Heart left ventricle (tissue), 16 donors: ENCODE results near the gene SETBP1. TPM values are rescaled to one million over a fixed set of nuclear protein-coding genes. Genes with fewer than 3 reads are reported as not detected.
A peak's percentile ranks its signal among the peaks of the same experiment; 100 is the strongest.

Experiments
- ATAC-seq, 4 donors: fragments of 200-7000 bp; cut with Tn5 transposase; one replicate each; pipeline ENCODE4 v1.9.1; 2020 to 2022; ENCODE audit warnings: moderate library complexity in 4 of 4, mild to moderate bottlenecking in 3 of 4, moderate number of reproducible peaks in 1 of 4
- DNase-seq, 5 donors: peaks; one replicate each; pipeline ENCODE4 v3.0.0-alpha.2; 2020
- H3K27ac ChIP-seq, 12 donors: fragments of 200-600 bp; sonication (generic) in 4 of 12; one replicate each; pipeline versions ENCODE4 v1.5.0 to v1.8.0; 2016 to 2022; ENCODE audit warnings: mild to moderate bottlenecking in 2 of 12
- H3K27me3 ChIP-seq, 9 donors: fragments of 200-600 bp; sonication (generic) in 2 of 9; one replicate each; pipeline versions ENCODE4 v1.5.1 to v1.8.0; 2016 to 2022; ENCODE audit warnings: mild to moderate bottlenecking in 3 of 9
- H3K36me3 ChIP-seq, 9 donors: fragments of 200-600 bp; sonication (generic) in 2 of 9; one replicate each; pipeline versions ENCODE4 v1.5.0 to v1.8.0; 2018 to 2022; ENCODE audit warnings: mild to moderate bottlenecking in 2 of 9
- H3K4me1 ChIP-seq, 12 donors: fragments of 200-600 bp; sonication (generic) in 4 of 12; one replicate each; pipeline versions ENCODE4 v1.5.0 to v1.8.0; 2016 to 2022; ENCODE audit warnings: mild to moderate bottlenecking in 3 of 12
- H3K4me3 ChIP-seq, 12 donors: fragments of 200-600 bp; sonication (generic) in 4 of 12; one replicate each; pipeline versions ENCODE4 v1.5.0 to v1.8.0; 2017 to 2022; ENCODE audit warnings: mild to moderate bottlenecking in 9 of 12, moderate library complexity in 4 of 12
- H3K9me3 ChIP-seq, 12 donors: fragments of 200-600 bp; sonication (generic) in 4 of 12; one replicate each; pipeline versions ENCODE4 v1.5.0 to v1.8.0; 2016 to 2022; ENCODE audit warnings: mild to moderate bottlenecking in 1 of 12
- POLR2A ChIP-seq, 2 donors: fragments of 450-650 bp; IDR thresholded peaks; one replicate each; pipeline ENCODE4 v1.6.1; 2017; ENCODE audit warnings: antibody characterized with exemption in 2 of 2, mild to moderate bottlenecking in 2 of 2, moderate library complexity in 2 of 2
- WGBS, 4 donors: extraction: QIAGEN DNeasy Blood & Tissue Kit in 2 of 4; methylation state at CpG; one replicate each; pipeline versions ENCODE4 v1.1.5 to v1.1.7; 2013 to 2018; 5-methylcytosine and 5-hydroxymethylcytosine counted together
- intact Hi-C, 10 donors: fragments of 100-400 bp; cut with DNase I; formaldehyde crosslinking; loops; one replicate each; pipeline versions ENCODE4 v1.11.1 to v1.14.2; 2022
- polyA plus RNA-seq, 2 donors: library from polyadenylated mRNA; stranded (reverse); fragments of 200-250 nt; gene quantifications; one replicate each; pipeline ENCODE4 v1.2.3, GENCODE V29; 2013
- total RNA-seq, 9 donors: library from RNA; depleted of rRNA in 2 of 9; stranded (reverse); fragments of >200 nt in 2 of 9; fragmentation: NEBNext Ultra II Directional in 3 of 9; extraction: Animal tissue kit (Norgen Biotek cat#: 25700) in 3 of 9; gene quantifications; one replicate each; pipeline versions ENCODE4 v1.1.0 to v1.2.4, GENCODE V29; 2016 to 2023
- TF ChIP-seq, protein P1 (sequence below), 12 donors: fragments of 200-600 bp; sonication (generic) in 4 of 12; IDR thresholded peaks; one replicate each; pipeline versions ENCODE4 v1.5.0 to v1.8.0; 2018 to 2022; ENCODE audit warnings: antibody characterized with exemption in 12 of 12, mild to moderate bottlenecking in 5 of 12
- donor health status: ischemic (EF 13 %, LVEDD 7.1; RV severe dilation, severe dysfunction).
- donor health status: healthy with polysubstance abuse.
- donor health status: DM: no; HTN: yes; CAD: no.
- donor health status: DM: no; HTN: no; CAD: no.
- donor health status: ischemic (EF 25% LVEDD 6.9; RV normal size, moderate dysfunction).
- donor health status: ischemic (EF 25% LVEDD 5.7; RV mildly dilated, moderate dysfunction).
- donor health status: healthy.
- donor health status: DM: yes; HTN: yes; CAD: no.
- donor health status: ischemic (EF 35%, LVEDD 5.7; RV mildly dilated, moderate dysfunction).
- donor health status: nonischemic (EF 11% LVEDD 7.7; RV severe dilation, severe dysfunction).
- donor health status: DM: yes; HTN: yes; CAD: no.
- donor health status: PGD.
- donor health status: ischemic (EF 29% LVEDD 5.4; RV normal size, mild dysfunction).
- donor health status: nonischemic (EF 23%, LVEDD 6.1; RV moderate dilation, normal function).

SETBP1 gene
- total and polyA plus RNA-seq, 11 donors, result 1.2 to 10.6 (median 5.5) TPM

DNA sequence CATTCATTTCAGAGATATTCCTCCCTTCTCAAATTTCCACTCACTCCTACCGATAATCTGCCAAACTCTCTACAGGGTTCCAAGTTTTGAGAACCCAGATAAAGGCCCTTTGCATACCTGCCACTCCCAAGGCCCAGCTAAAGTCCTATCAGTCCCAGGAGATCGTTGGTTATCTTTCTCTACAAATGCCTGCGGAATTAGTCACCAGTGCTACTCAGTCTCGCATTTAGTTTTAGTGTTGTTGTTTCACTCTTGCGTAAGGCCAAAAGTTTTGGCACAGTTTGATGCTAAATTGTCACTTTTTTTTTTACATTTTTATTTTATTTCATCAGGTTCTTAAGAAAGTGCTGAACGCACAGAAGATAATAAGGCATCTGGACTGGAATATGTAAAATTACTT, 29.2 kb upstream of the SETBP1 start:
- Histone ChIP-seq H3K27ac (no peak overlapping the region), H3K4me1 (peaks cover 0 to 22% (median 3%) of the 10 kb centered on the region in 12 donors), H3K9me3 (no peaks in the 10 kb centered on the region), H3K27me3 (no peaks in the 10 kb centered on the region), H3K36me3 (no peaks in the 10 kb centered on the region), H3K4me3 (no peak overlapping the region)
- intact Hi-C loops, result no loop called here
- TF ChIP-seq, protein P1, sequence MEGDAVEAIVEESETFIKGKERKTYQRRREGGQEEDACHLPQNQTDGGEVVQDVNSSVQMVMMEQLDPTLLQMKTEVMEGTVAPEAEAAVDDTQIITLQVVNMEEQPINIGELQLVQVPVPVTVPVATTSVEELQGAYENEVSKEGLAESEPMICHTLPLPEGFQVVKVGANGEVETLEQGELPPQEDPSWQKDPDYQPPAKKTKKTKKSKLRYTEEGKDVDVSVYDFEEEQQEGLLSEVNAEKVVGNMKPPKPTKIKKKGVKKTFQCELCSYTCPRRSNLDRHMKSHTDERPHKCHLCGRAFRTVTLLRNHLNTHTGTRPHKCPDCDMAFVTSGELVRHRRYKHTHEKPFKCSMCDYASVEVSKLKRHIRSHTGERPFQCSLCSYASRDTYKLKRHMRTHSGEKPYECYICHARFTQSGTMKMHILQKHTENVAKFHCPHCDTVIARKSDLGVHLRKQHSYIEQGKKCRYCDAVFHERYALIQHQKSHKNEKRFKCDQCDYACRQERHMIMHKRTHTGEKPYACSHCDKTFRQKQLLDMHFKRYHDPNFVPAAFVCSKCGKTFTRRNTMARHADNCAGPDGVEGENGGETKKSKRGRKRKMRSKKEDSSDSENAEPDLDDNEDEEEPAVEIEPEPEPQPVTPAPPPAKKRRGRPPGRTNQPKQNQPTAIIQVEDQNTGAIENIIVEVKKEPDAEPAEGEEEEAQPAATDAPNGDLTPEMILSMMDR (IDR thresholded peaks at IDR 0.05), result no peak
- no peak for TF ChIP-seq POLR2A (IDR thresholded peaks at IDR 0.05)
- peak in 3 of 4 donors; percentile 68 to 88 (median 88) for ATAC-seq
- DNase-seq, result no peak
- WGBS, 4 donors, result 16 to 30% (median 22%) methylated on average over 6 of the region's 6 CpGs

DNA sequence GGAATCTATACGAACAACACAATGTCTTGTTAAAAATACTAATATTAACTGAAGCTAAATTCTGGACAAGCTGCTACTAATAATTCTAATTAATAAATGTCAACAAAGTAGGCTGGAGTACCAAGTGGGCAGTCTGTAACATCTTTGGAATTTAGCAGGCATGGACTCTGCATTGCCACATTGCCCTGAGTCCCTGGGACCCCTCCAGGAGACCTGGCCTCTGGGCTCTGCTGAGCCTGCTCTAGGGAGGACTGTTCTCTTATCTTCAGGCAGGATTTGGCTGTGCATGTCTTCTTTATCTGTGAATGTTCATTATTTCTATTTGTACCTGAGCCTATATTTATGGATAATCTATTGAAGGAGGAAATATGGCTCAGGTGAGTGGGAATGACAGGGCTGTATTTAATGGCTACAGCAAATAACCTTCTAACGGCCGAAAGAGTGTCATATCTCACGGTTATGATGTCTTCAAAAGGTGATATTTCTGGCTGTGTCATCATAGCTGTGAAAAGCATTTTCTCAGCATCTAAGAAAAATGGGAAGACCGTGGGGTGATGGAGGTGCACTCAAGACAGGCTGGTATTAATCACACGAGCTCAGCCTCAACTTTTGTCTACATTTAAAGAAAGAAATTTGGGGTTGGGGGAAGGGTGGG, 28.6 kb upstream of the SETBP1 start:
- DNase-seq, result no peak
- H3K4me1 ChIP-seq, result peaks cover 0 to 22% (median 3%) of the 10 kb centered on the region in 12 donors
- intact Hi-C loops, result no loop called here
- TF ChIP-seq, protein P1 (IDR thresholded peaks at IDR 0.05), result no peak
- TF ChIP-seq POLR2A (IDR thresholded peaks at IDR 0.05), result no peak
- ATAC-seq, result no peak
- H3K27me3 ChIP-seq, result no peaks in the 10 kb centered on the region
- no peaks in the 10 kb centered on the region for H3K36me3 ChIP-seq
- no peaks in the 10 kb centered on the region for H3K9me3 ChIP-seq
- H3K4me3 ChIP-seq, result no peak overlapping the region
- H3K27ac ChIP-seq, result no peak overlapping the region
- 86 to 94% (median 90%) methylated on average over 6 of the region's 6 CpGs for WGBS, 4 donors

DNA sequence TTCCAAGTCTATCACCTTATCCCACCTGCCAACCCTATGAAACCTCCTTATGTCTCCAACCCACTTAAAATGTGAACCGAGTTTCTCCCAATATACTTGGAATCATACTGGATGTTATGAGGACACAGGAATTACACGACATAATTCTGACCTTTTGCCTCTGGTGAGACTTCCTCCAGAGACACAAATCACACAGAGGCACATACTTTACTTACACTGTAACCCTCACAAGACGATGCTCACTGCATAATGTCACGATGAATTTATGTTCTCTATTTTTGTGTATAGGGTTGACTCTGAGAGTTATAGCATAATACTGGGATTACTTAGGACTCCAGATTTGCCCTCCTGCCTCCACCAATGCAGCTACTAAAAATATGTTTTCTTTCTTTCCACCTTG, 28.0 kb upstream of the SETBP1 start:
- TF ChIP-seq POLR2A (IDR thresholded peaks at IDR 0.05), result no peak
- TF ChIP-seq, protein P1 (IDR thresholded peaks at IDR 0.05), result no peak
- Histone ChIP-seq H3K36me3 (no peaks in the 10 kb centered on the region), H3K27ac (no peak overlapping the region), H3K4me3 (no peak overlapping the region), H3K27me3 (no peaks in the 10 kb centered on the region), H3K4me1 (peaks cover 0 to 22% (median 3%) of the 10 kb centered on the region in 12 donors), H3K9me3 (no peaks in the 10 kb centered on the region)
- 71 to 81% (median 74%) methylated on average over 4 of the region's 4 CpGs for WGBS, 4 donors
- no peak for ATAC-seq
- no peak for DNase-seq
- intact Hi-C loops, result no loop called here

DNA sequence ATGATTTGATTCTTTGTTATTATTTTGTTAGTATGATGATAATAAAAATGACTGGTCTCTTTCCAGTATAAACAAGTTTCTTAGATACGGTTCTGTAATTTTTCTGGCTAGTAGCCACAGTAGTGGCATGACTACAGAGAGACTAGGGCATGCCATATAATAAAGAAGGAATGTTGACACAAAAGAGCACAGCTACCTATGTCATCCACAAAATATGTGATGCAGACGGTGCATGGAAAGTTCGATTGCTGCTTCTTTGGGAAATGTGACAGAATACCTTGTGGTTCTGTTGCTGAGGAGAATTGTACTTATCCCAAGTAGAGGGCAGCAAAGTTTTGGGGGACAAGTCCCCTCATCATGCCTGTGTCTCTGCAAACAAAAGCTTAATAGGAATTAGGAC, 26.1 kb upstream of the SETBP1 start:
- Histone ChIP-seq H3K9me3 (no peaks in the 10 kb centered on the region), H3K4me1 (peaks cover 0 to 22% (median 3%) of the 10 kb centered on the region in 12 donors), H3K4me3 (no peak overlapping the region), H3K27ac (no peak overlapping the region), H3K36me3 (no peaks in the 10 kb centered on the region), H3K27me3 (no peaks in the 10 kb centered on the region)
- peak in 1 of 4 donors; percentile 37 for ATAC-seq
- 11 to 27% (median 12%) methylated on average over 3 of the region's 3 CpGs for WGBS, 4 donors
- DNase-seq, result no peak
- intact Hi-C loops, result no loop called here
- TF ChIP-seq, protein P1 (IDR thresholded peaks at IDR 0.05), result no peak
- no peak for TF ChIP-seq POLR2A (IDR thresholded peaks at IDR 0.05)
